NCI-H748 treated with DMSO at 0.1 percent for 48 hours (cell line): ENCODE measurements around the gene LUZP1.
"Not testable (repeated sequence)": the region's sequence is repeated elsewhere in the genome, so short reads cannot be mapped to it uniquely, and the experiment has no call there.

ENCODE experiments used
- DNase-seq: peaks from one replicate; lab custom pipeline; 2025; lab: John Stamatoyannopoulos, UW

LUZP1 gene

GRCh38 chr1:23168445-23169194, at the start of gene LUZP1:
LUZP1 (minus strand) TSS chr1:23168856.
- DNase-seq = peak; percentile 37

- no peak for DNase-seq
Measured at GRCh38 chr1:23217421-23218115, 48.9 kb upstream of the LUZP1 start, which contains the start of gene HTR1D. HTR1D (minus strand) TSS chr1:23217502; CDS start chr1:23194219, 23,283 bp downstream.

- no peak for DNase-seq
Measured at GRCh38 chr1:23216771-23217420, 48.2 kb upstream of the LUZP1 start.

- no peak for DNase-seq
Measured at GRCh38 chr1:23215751-23216449, 47.2 kb upstream of the LUZP1 start.

- DNase-seq = no peak
Measured at GRCh38 chr1:23215291-23215690, 46.6 kb upstream of the LUZP1 start.

GRCh38 chr1:23214640-23215039, 46.0 kb upstream of the LUZP1 start:
- DNase-seq = no peak

- no peak for DNase-seq
Measured at GRCh38 chr1:23211955-23212354, 43.3 kb upstream of the LUZP1 start.

GRCh38 chr1:23210963-23211362, 42.3 kb upstream of the LUZP1 start:
- DNase-seq = no peak

GRCh38 chr1:23210351-23210785, 41.7 kb upstream of the LUZP1 start:
- DNase-seq = no peak

- no peak for DNase-seq
Measured at GRCh38 chr1:23209770-23210169, 41.1 kb upstream of the LUZP1 start.

GRCh38 chr1:23208527-23208926, 39.9 kb upstream of the LUZP1 start:
- DNase-seq = no peak

GRCh38 chr1:23207733-23208132, 39.1 kb upstream of the LUZP1 start:
- DNase-seq = not testable (repeated sequence)

GRCh38 chr1:23202263-23202749, 33.6 kb upstream of the LUZP1 start:
- DNase-seq = no peak

- no peak for DNase-seq
Measured at GRCh38 chr1:23200883-23201282, 32.2 kb upstream of the LUZP1 start.

- DNase-seq = no peak
Measured at GRCh38 chr1:23198373-23198772, 29.7 kb upstream of the LUZP1 start.

- no peak for DNase-seq
Measured at GRCh38 chr1:23196627-23197328, 28.1 kb upstream of the LUZP1 start.

GRCh38 chr1:23194119-23194984, 25.7 kb upstream of the LUZP1 start:
- DNase-seq = no peak

- no peak for DNase-seq
Measured at GRCh38 chr1:23193391-23194118, 24.9 kb upstream of the LUZP1 start.

GRCh38 chr1:23191199-23191598, 22.5 kb upstream of the LUZP1 start:
- no peak for DNase-seq
